Measurements from ENCODE around the gene TRIM44.
A peak's percentile ranks its signal among the peaks of the same experiment; 100 is the strongest.

TRIM44 gene, protein sequence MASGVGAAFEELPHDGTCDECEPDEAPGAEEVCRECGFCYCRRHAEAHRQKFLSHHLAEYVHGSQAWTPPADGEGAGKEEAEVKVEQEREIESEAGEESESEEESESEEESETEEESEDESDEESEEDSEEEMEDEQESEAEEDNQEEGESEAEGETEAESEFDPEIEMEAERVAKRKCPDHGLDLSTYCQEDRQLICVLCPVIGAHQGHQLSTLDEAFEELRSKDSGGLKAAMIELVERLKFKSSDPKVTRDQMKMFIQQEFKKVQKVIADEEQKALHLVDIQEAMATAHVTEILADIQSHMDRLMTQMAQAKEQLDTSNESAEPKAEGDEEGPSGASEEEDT

DNA sequence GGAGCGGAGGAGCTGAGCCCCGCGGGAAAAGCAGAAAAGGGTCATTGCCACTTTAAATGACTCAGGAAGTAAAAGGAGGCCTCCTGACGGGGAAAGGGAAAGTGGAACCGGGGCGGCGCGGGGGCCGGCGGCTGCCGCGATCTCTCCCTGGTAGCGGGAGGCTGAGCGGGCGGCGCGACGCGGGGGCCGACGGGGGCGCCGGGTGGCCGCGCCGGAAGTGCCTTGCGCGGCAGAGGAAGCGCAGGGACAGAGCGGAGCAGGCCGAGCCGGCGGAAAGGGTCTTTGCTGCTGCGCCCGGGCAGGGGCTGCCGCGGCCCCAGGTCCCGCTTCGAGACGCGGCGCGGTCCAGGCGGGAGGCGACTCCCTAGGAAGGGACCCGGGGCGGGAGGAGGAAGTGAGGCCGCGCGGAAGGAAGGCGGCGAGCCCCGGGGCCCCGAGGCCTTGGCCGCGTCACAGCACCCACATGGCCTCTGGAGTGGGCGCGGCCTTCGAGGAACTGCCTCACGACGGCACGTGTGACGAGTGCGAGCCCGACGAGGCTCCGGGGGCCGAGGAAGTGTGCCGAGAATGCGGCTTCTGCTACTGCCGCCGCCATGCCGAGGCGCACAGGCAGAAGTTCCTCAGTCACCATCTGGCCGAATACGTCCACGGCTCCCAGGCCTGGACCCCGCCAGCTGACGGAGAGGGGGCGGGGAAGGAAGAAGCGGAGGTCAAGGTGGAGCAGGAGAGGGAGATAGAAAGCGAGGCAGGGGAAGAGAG is at the start of gene TRIM44:
TSS of gene TRIM44 (plus strand) at position 127 of the 759 bp plus-strand sequence. CDS start at position 464, 337 bp downstream.
- TF ChIP-seq ZFX (IDR thresholded peaks at IDR 0.05; ENCODE audit: borderline replicate concordance): no peak
- TF ChIP-seq, protein P1, sequence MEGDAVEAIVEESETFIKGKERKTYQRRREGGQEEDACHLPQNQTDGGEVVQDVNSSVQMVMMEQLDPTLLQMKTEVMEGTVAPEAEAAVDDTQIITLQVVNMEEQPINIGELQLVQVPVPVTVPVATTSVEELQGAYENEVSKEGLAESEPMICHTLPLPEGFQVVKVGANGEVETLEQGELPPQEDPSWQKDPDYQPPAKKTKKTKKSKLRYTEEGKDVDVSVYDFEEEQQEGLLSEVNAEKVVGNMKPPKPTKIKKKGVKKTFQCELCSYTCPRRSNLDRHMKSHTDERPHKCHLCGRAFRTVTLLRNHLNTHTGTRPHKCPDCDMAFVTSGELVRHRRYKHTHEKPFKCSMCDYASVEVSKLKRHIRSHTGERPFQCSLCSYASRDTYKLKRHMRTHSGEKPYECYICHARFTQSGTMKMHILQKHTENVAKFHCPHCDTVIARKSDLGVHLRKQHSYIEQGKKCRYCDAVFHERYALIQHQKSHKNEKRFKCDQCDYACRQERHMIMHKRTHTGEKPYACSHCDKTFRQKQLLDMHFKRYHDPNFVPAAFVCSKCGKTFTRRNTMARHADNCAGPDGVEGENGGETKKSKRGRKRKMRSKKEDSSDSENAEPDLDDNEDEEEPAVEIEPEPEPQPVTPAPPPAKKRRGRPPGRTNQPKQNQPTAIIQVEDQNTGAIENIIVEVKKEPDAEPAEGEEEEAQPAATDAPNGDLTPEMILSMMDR (IDR thresholded peaks at IDR 0.05): no peak
- peak within 1 kb of the TSS; percentile 75 for H3K27ac ChIP-seq

GRCh38 chr11:35614939-35615569 is 47.5 kb upstream of the TRIM44 start:
- H3K27ac ChIP-seq: no peak overlapping the region

GRCh38 chr11:35615921-35616900 is 46.4 kb upstream of the TRIM44 start:
- no peak for TF ChIP-seq ZFX (IDR thresholded peaks at IDR 0.05; ENCODE audit: borderline replicate concordance)
- TF ChIP-seq, protein P1 (IDR thresholded peaks at IDR 0.05): peak; percentile 81
- H3K27ac ChIP-seq: no peak overlapping the region

More at GRCh38 chr11:35614939-35615569, 47.5 kb upstream of the TRIM44 start:
- no peak for TF ChIP-seq ZFX (IDR thresholded peaks at IDR 0.05; ENCODE audit: borderline replicate concordance)
- TF ChIP-seq, protein P1 (IDR thresholded peaks at IDR 0.05): no peak

DNA sequence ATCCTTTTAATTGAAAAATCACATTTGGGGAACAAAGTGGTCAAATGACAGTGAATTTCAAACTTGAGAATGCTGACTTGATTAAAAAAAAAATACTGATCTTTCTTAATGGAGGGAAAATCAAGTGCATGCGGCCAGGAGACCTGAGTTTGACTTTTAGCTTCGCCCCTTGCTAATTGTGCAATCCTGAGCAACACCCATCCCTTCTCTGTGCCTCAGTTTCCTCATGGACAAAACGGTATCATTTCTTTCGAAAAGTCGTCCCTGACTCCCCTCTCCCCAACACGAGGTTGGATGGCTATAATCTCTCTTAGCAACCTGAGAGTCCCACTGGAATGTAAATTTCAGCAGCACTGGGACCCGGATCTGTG is 45.3 kb upstream of the TRIM44 start:
- no peak for TF ChIP-seq ZFX (IDR thresholded peaks at IDR 0.05; ENCODE audit: borderline replicate concordance)
- TF ChIP-seq, protein P1 (IDR thresholded peaks at IDR 0.05): no peak
- H3K27ac ChIP-seq: no peak overlapping the region

- no peak within 1 kb of the TSS for H3K27ac ChIP-seq
- TF ChIP-seq, protein P1 (IDR thresholded peaks at IDR 0.05): no peak
- TF ChIP-seq ZFX (IDR thresholded peaks at IDR 0.05; ENCODE audit: borderline replicate concordance): no peak
Observed at GRCh38 chr11:35617687-35618496, 44.7 kb upstream of the TRIM44 start, which contains the start of gene FJX1. TSS of gene FJX1 (plus strand) at chr11:35618460. CDS start at chr11:35618637, 177 bp downstream.
